GM19397 (cell line): Measurements from ENCODE around the gene STXBP6.
"Not testable (repeated sequence)": the region's sequence is repeated elsewhere in the genome, so short reads cannot be mapped to it uniquely, and the experiment has no call there.

Experiments
- ATAC-seq: cut with Tn5 transposase; IDR thresholded peaks from one replicate; pipeline ENCODE4 v1.9.1; 2021; ENCODE audit warnings: mild to moderate bottlenecking, moderate library complexity; ENCODE audit not compliant: unreplicated experiment

STXBP6 gene

GRCh38 chr14:24838945-24839616, 210.9 kb downstream of the STXBP6 start:
- no peak for ATAC-seq

GRCh38 chr14:24837280-24838046, 212.5 kb downstream of the STXBP6 start:
- no peak for ATAC-seq

GRCh38 chr14:24836324-24836723, 213.6 kb downstream of the STXBP6 start:
- not testable (repeated sequence) for ATAC-seq

GRCh38 chr14:24834956-24835355, 215.0 kb downstream of the STXBP6 start:
- ATAC-seq, result no peak

- ATAC-seq, result no peak
Measured at GRCh38 chr14:24833385-24833784, 216.6 kb downstream of the STXBP6 start.

- no peak for ATAC-seq
Measured at GRCh38 chr14:24831677-24832076, 218.3 kb downstream of the STXBP6 start.

- ATAC-seq, result no peak
Measured at GRCh38 chr14:24829862-24830261, 220.1 kb downstream of the STXBP6 start.

GRCh38 chr14:24828486-24828885, 221.5 kb downstream of the STXBP6 start:
- no peak for ATAC-seq

GRCh38 chr14:24826390-24826789, 223.6 kb downstream of the STXBP6 start:
- no peak for ATAC-seq

GRCh38 chr14:24820616-24821015, 229.3 kb downstream of the STXBP6 start:
- no peak for ATAC-seq

GRCh38 chr14:24818823-24819341, 231.1 kb downstream of the STXBP6 start:
- no peak for ATAC-seq

- ATAC-seq, result no peak
Measured at GRCh38 chr14:24818058-24818822, 231.7 kb downstream of the STXBP6 start.

- no peak for ATAC-seq
Measured at GRCh38 chr14:24817212-24818057, 232.5 kb downstream of the STXBP6 start.

GRCh38 chr14:24816929-24817211, 233.1 kb downstream of the STXBP6 start:
- no peak for ATAC-seq

GRCh38 chr14:24816011-24816928, 233.7 kb downstream of the STXBP6 start:
- ATAC-seq, result no peak

GRCh38 chr14:24815543-24815942, 234.4 kb downstream of the STXBP6 start:
- ATAC-seq, result no peak

- no peak for ATAC-seq
Measured at GRCh38 chr14:24814944-24815343, 235.0 kb downstream of the STXBP6 start.

GRCh38 chr14:24814346-24814745, 235.6 kb downstream of the STXBP6 start:
- ATAC-seq, result no peak

- ATAC-seq, result no peak
Measured at GRCh38 chr14:24813819-24814259, 236.1 kb downstream of the STXBP6 start.
